AG10803 (cell line): ENCODE results near the gene SPRR2A.

Experiments used
- DNase-seq: peaks from one replicate; pipeline ENCODE4 v3.0.0; 2010; ENCODE audit warnings: low read depth
- H3K4me3 ChIP-seq: 2 replicates; pipeline ENCODE4 v1.5.1; 2011; ENCODE audit warnings: mild to moderate bottlenecking, low read length, control low read depth
- CTCF ChIP-seq: conservative IDR thresholded peaks from 2 replicates; pipeline ENCODE4 v1.5.1; 2011; ENCODE audit warnings: mild to moderate bottlenecking, low read length, control low read depth, inconsistent platforms

The SPRR2A gene

GRCh38 chr1:153057375-153057774 is at the start of gene SPRR2A:
TSS of gene SPRR2A (minus strand) at chr1:153057512. CDS start at chr1:153056735, 777 bp downstream.
- no peak within 1 kb of the TSS for H3K4me3 ChIP-seq
- no peak for TF ChIP-seq CTCF
- no peak for DNase-seq

- no peak for TF ChIP-seq CTCF
- peak; percentile 4 for DNase-seq
- no peak overlapping the region for H3K4me3 ChIP-seq
These were observed 42.9 kb upstream of the SPRR2A start for GRCh38 chr1:153100245-153100644.

GRCh38 chr1:153099461-153100045 is 42.2 kb upstream of the SPRR2A start:
- no peak for DNase-seq
- no peak overlapping the region for H3K4me3 ChIP-seq
- TF ChIP-seq CTCF = no peak

GRCh38 chr1:153095764-153096163 is 38.5 kb upstream of the SPRR2A start:
- H3K4me3 ChIP-seq = no peak overlapping the region
- no peak for DNase-seq
- no peak for TF ChIP-seq CTCF

GRCh38 chr1:153094426-153094825 is 37.1 kb upstream of the SPRR2A start, which contains the start of gene SPRR2E:
TSS of gene SPRR2E (minus strand) at chr1:153094526. CDS start at chr1:153093751, 775 bp downstream.
- H3K4me3 ChIP-seq = no peak within 1 kb of the TSS
- no peak for TF ChIP-seq CTCF
- no peak for DNase-seq

- no peak for TF ChIP-seq CTCF
- no peak for DNase-seq
- no peak overlapping the region for H3K4me3 ChIP-seq
These were observed 30.3 kb upstream of the SPRR2A start for GRCh38 chr1:153087652-153088051.

- DNase-seq = no peak
- no peak overlapping the region for H3K4me3 ChIP-seq
- no peak for TF ChIP-seq CTCF
These were observed 24.4 kb upstream of the SPRR2A start for GRCh38 chr1:153081736-153082135.
